Immature natural killer cell (primary cell): ENCODE data around the gene PRDM5. TPM values are rescaled to one million over a fixed set of nuclear protein-coding genes. Genes with fewer than 3 reads are reported as not detected.

Source experiments
- DNase-seq, 3 donors: peaks; one replicate each; pipeline ENCODE4 v3.0.0; 2022; ENCODE audit warnings: mixed read lengths in 1 of 3
- H3K27ac Mint-ChIP-seq, 6 donors: one replicate each; pipeline ENCODE4 v1.8.0; 2020; ENCODE audit warnings: mixed read lengths in 6 of 6, mild to moderate bottlenecking in 5 of 6, inconsistent platforms in 4 of 6, moderate library complexity in 3 of 6
- H3K27me3 Mint-ChIP-seq, 3 donors: one replicate each; pipeline ENCODE4 v1.8.0; 2020 to 2021; ENCODE audit warnings: low read depth in 3 of 3, mild to moderate bottlenecking in 3 of 3, mixed read lengths in 3 of 3, moderate library complexity in 3 of 3, inconsistent platforms in 1 of 3
- H3K36me3 Mint-ChIP-seq, 3 donors: one replicate each; pipeline ENCODE4 v1.8.0; 2020; ENCODE audit warnings: mixed read lengths in 3 of 3, inconsistent platforms in 2 of 3, mild to moderate bottlenecking in 2 of 3
- H3K4me1 Mint-ChIP-seq, 2 donors: one replicate each; pipeline ENCODE4 v1.8.0; 2020; ENCODE audit warnings: inconsistent platforms in 2 of 2, mild to moderate bottlenecking in 2 of 2, mixed read lengths in 2 of 2, moderate library complexity in 1 of 2
- H3K4me3 Mint-ChIP-seq, 5 donors: one replicate each; pipeline ENCODE4 v1.8.0; 2020; ENCODE audit warnings: mild to moderate bottlenecking in 5 of 5, mixed read lengths in 5 of 5, inconsistent platforms in 3 of 5, moderate library complexity in 3 of 5
- H3K9me3 Mint-ChIP-seq, 6 donors: one replicate each; pipeline ENCODE4 v1.8.0; 2020; ENCODE audit warnings: mild to moderate bottlenecking in 6 of 6, mixed read lengths in 6 of 6, inconsistent platforms in 4 of 6, moderate library complexity in 3 of 6
- polyA plus RNA-seq, 3 donors: library from polyadenylated mRNA; unstranded; fragments of 300-500 nt; fragmentation: Illumina TruSeq; gene quantifications; one replicate each; pipeline ENCODE4 v1.2.3, GENCODE V29; 2021

The PRDM5 gene
- polyA plus RNA-seq, 3 donors from 2014 or later, result 0.08 TPM; not detected in 2

DNA sequence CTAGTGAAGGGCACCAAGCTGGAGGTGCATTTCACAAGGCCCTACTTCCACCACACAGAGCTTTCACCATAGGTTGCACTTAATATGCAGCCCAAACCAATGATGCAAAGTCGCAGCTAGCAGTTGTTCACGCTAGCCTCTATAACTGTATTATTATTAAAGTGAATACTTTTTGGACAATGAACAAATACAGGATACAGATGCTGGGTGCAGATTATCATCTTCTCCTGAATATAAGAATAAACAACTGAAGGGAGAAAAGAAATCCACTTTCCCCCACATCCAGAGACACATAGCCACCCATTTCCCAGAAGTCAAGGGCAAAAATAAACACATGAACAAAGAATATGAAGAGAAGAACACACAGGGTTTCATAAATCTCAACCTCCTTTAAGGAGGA is 107.2 kb downstream of the PRDM5 start:
- H3K27me3 Mint-ChIP-seq, result peaks cover 0 to 7% (median 0%) of the 10 kb centered on the region in 3 donors
- DNase-seq, result no peak
- no peak overlapping the region for H3K4me3 Mint-ChIP-seq
- no peaks in the 10 kb centered on the region for H3K4me1 Mint-ChIP-seq
- H3K9me3 Mint-ChIP-seq, result peaks cover 0 to 5% (median 0%) of the 10 kb centered on the region in 6 donors
- no peak overlapping the region for H3K27ac Mint-ChIP-seq
- peaks cover 0 to 3% (median 0%) of the 10 kb centered on the region in 3 donors for H3K36me3 Mint-ChIP-seq

DNA sequence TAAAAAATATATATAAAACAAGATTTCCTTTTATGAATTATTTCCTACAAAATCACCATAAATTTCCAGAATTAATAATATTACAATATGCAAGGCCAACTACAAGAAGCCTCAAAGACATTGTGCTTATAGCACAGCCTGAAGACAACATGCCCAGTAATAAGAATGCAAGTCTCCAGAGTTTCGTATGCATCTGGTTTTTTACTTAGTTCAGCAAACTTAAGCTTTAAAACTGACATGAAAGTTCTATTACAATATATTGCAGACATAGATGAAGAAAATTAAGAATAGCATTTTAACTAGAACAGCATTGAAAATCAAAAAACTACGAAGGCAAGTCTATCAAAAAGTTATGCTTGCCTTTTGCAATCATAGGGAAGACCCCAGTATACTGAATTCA is 107.6 kb downstream of the PRDM5 start:
- Mint-ChIP-seq H3K4me1 (no peaks in the 10 kb centered on the region), H3K27me3 (peaks cover 0 to 7% (median 0%) of the 10 kb centered on the region in 3 donors), H3K4me3 (no peak overlapping the region), H3K27ac (no peak overlapping the region), H3K9me3 (peaks cover 0 to 5% (median 0%) of the 10 kb centered on the region in 6 donors), H3K36me3 (peaks cover 0 to 3% (median 0%) of the 10 kb centered on the region in 3 donors)
- no peak for DNase-seq

DNA sequence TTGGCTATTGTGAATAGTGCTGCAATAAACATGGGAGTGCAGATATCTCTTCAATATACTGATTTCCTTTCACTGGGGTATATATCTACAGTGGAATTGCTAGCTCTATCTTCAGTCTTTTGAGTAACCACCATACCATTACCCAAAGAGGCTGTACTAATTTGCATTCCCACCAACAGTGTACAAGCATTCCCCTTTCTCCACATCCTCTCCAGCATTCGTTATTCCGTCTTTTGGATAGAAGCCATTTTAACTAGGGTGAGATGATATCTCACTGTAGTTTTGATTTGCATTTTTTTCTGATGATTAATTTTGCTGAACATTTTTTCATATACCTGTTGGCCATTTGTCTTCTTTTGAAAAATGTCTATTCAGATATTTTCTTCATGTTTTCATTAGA is 110.3 kb downstream of the PRDM5 start:
- peaks cover 0 to 5% (median 2%) of the 10 kb centered on the region in 6 donors for H3K9me3 Mint-ChIP-seq
- no peak overlapping the region for H3K4me3 Mint-ChIP-seq

DNA sequence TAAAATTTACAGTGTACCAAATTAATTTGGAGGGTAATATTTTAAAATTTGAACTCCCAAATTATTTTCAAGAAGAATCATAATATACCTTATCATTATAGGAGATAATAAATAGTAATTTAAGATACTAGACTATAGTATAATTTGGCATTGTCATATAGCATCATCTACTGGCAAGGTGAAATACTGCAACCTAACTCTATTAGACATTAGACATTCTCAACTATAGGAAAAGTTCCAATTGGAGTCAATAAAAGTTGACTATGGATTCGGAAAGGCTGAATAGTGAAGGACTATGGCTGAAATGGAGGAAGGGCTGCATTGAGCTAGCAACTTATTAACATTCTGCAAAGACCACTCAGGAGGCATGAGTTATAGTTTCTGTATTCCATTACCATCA is 113.0 kb downstream of the PRDM5 start:
- H3K4me3 Mint-ChIP-seq, result no peak overlapping the region
- peaks cover 0 to 7% (median 0%) of the 10 kb centered on the region in 3 donors for H3K36me3 Mint-ChIP-seq
- no peak for DNase-seq
- no peak overlapping the region for H3K27ac Mint-ChIP-seq
- no peaks in the 10 kb centered on the region for H3K4me1 Mint-ChIP-seq
- peaks cover 0 to 6% (median 2%) of the 10 kb centered on the region in 3 donors for H3K27me3 Mint-ChIP-seq
- peaks cover 0 to 11% (median 6%) of the 10 kb centered on the region in 6 donors for H3K9me3 Mint-ChIP-seq

More for the DNA sequence above, 110.3 kb downstream of the PRDM5 start:
- no peak for DNase-seq
- H3K36me3 Mint-ChIP-seq, result peaks cover 0 to 7% (median 0%) of the 10 kb centered on the region in 3 donors
- H3K27me3 Mint-ChIP-seq, result peaks cover 0 to 6% (median 0%) of the 10 kb centered on the region in 3 donors
- H3K27ac Mint-ChIP-seq, result no peak overlapping the region
- no peaks in the 10 kb centered on the region for H3K4me1 Mint-ChIP-seq

DNA sequence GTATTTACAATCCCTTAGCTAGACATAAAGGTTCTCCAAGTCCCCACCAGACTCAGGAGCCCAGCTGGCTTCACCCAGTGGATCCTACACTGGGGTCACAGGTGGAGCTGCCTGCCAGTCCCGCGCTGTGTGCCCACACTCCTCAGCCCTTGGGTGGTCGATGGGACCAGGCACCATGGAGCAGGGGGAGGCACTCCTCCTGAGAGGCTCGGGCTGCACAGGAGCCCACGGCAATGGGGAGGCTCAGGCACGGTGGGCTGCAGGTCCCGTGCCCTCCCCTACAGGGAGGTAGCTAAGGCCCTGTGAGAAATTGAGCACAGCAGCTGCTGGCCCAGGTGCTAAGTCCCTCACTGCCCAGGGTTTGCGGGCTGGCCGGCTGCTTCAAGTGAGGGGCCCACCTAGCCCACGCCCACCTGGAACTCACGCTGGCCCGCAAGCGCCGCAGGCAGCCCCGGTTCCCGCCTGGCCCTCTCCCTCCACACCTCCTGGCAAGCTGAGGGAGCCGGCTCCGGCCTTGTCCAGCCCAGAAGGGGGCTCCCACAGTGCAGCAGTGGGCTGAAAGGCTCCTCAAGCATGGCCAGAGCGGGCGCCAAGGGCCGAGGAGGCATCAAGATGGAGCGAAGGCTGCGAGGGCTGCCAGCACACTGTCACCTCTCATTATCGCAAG is 113.9 kb downstream of the PRDM5 start:
- Mint-ChIP-seq H3K27me3 (peaks cover 0 to 2% (median 0%) of the 10 kb centered on the region in 3 donors), H3K4me3 (no peak overlapping the region), H3K9me3 (peaks cover 0 to 11% (median 6%) of the 10 kb centered on the region in 6 donors), H3K36me3 (peaks cover 0 to 4% (median 0%) of the 10 kb centered on the region in 3 donors), H3K4me1 (no peaks in the 10 kb centered on the region), H3K27ac (no peak overlapping the region)
- no peak for DNase-seq

DNA sequence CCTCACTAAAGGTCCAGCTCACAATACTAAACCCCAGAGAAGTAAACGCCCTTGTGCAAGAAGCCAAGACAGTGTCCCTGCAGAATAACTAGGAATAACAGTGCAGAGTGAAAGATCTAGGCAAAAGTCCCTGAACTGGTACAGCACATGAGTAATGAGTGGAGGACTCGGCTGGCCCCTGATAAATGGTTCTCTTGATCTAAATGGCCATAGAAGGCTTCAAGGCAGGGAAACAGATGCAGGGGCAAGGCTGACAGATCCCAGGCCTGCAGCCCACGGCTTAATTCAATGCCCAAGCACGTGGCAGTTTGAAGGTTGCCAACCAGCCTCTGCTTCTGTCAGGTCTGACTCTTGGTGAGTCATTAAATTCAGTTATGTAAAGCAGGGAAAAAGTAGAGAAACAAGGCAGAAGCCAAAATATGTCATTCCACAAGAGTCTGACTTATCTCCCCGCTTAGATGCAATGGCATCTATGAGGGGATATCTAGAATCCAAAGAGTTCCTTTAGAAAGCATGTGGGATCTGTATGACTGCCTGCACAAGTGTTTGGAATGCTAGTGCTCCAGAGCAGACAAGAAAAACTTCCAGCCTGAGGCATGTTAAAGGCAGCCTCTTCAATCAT is 121.3 kb downstream of the PRDM5 start:
- DNase-seq, result no peak

DNA sequence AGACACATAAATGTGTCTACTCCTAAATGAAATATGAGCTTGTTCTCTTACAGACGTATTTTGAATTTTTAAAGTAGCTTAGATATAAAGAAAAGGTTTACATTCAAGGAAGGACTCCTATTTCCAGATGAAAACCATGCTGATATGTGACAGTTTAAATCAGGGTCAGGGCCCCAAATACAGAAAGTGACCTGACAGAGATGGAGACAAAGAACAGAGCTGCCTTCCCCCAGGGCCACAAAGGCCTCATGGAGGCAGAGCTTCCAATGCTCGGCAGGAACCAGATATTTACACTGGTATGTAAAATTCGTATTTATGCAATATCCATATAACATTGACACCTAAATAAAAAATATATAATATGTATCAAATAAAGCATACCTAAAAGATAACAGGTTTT is 124.0 kb downstream of the PRDM5 start:
- no peak for DNase-seq
- Mint-ChIP-seq H3K27ac (no peak overlapping the region), H3K27me3 (peaks cover 0 to 2% (median 2%) of the 10 kb centered on the region in 3 donors), H3K9me3 (peaks cover 0 to 4% (median 0%) of the 10 kb centered on the region in 6 donors), H3K4me1 (no peaks in the 10 kb centered on the region), H3K4me3 (no peak overlapping the region), H3K36me3 (no peaks in the 10 kb centered on the region)

More for the DNA sequence above, 121.3 kb downstream of the PRDM5 start:
- Mint-ChIP-seq H3K36me3 (no peaks in the 10 kb centered on the region), H3K27ac (no peak overlapping the region), H3K9me3 (peaks cover 0 to 9% (median 1%) of the 10 kb centered on the region in 6 donors), H3K27me3 (peaks cover 0 to 4% (median 0%) of the 10 kb centered on the region in 3 donors), H3K4me3 (no peak overlapping the region), H3K4me1 (no peaks in the 10 kb centered on the region)

DNA sequence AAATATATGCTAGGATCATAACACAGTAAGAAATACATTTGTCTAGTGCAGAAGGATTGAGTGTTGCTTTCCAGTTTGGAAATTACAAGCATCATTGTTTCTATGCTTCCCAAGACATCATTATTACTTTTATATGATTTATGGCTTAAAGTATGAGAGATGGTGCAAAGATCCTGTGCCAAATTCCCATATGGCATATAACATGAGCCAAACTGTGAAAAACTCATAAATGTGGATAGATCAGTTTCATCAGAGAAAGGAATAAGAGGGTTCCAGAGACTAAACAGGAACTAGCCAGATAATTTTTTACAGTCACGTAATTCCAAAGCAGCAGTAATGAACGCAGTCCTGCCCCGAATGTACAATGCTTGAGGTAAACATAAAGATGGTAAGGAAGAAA is 126.3 kb downstream of the PRDM5 start:
- H3K27ac Mint-ChIP-seq, result no peak overlapping the region
- peaks cover 0 to 5% (median 2%) of the 10 kb centered on the region in 3 donors for H3K27me3 Mint-ChIP-seq
- no peak overlapping the region for H3K4me3 Mint-ChIP-seq
- no peaks in the 10 kb centered on the region for H3K4me1 Mint-ChIP-seq
- no peak for DNase-seq
- H3K36me3 Mint-ChIP-seq, result no peaks in the 10 kb centered on the region
- peaks cover 0 to 4% (median 0%) of the 10 kb centered on the region in 6 donors for H3K9me3 Mint-ChIP-seq

DNA sequence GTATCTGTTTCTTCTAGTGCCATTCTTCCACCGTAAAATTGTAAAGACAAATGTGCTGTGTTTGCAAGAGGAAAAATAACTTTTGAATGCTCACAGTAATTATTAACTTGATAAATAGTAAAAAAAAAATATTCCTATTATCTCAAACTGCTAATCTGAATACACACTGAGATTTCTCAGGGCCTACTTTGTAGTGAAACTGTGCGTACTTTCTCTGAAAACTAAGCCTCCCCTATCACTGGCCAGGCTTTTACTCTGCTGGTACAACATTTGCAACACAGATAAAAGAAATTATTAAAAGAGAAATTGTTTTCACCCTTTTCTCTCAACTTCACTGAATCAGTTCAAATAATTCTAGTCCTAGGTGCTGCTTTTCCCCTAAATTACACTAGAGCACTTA is 137.3 kb downstream of the PRDM5 start:
- H3K36me3 Mint-ChIP-seq, result no peaks in the 10 kb centered on the region
- no peak overlapping the region for H3K27ac Mint-ChIP-seq
- no peak for DNase-seq
- H3K27me3 Mint-ChIP-seq, result no peaks in the 10 kb centered on the region
- H3K4me1 Mint-ChIP-seq, result no peaks in the 10 kb centered on the region
- H3K4me3 Mint-ChIP-seq, result no peak overlapping the region
- peaks cover 0 to 3% (median 0%) of the 10 kb centered on the region in 6 donors for H3K9me3 Mint-ChIP-seq

DNA sequence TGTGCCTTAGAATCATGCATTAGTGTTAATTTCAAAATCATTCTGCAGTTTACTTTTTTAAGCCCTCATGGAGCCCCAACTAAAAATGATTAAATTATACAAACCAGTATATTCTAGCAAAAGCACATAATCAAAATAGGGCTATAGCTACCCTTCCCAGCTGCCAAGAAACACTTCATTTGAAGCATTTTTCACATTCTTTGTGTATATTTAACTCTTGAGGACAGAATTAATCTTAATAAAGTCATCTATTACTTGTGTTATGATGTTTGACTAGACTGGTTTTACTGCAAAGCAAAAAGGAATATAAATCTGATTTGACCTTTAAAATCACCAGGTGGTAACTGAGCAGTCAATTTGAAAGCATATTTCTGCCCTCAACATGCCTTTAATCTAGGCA is 145.1 kb downstream of the PRDM5 start:
- no peaks in the 10 kb centered on the region for H3K4me1 Mint-ChIP-seq
- H3K9me3 Mint-ChIP-seq, result no peaks in the 10 kb centered on the region
- no peak overlapping the region for H3K27ac Mint-ChIP-seq
- H3K36me3 Mint-ChIP-seq, result no peaks in the 10 kb centered on the region
- DNase-seq, result no peak
- no peaks in the 10 kb centered on the region for H3K27me3 Mint-ChIP-seq
- H3K4me3 Mint-ChIP-seq, result no peak overlapping the region

DNA sequence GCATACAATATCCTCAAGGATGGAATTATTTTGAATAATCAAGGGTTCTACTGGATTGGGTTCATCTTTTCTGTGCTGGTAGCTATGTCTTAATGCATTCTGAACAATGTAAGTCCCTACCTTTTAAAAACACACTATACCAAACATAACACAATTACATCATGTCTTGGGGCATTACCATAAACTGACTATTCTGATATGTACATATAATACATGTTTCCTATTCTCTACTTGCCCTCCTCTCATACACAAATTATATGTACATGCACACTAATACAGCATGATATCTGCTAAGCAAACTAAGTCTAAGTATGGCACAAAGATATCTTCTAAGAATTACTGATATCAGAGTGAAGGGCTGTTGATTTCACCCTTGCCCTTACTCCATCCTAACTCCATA is 147.1 kb downstream of the PRDM5 start:
- Mint-ChIP-seq H3K4me1 (no peaks in the 10 kb centered on the region), H3K27me3 (no peaks in the 10 kb centered on the region), H3K36me3 (no peaks in the 10 kb centered on the region), H3K9me3 (peaks cover 0 to 7% (median 0%) of the 10 kb centered on the region in 6 donors), H3K27ac (no peak overlapping the region), H3K4me3 (no peak overlapping the region)
- DNase-seq, result no peak

DNA sequence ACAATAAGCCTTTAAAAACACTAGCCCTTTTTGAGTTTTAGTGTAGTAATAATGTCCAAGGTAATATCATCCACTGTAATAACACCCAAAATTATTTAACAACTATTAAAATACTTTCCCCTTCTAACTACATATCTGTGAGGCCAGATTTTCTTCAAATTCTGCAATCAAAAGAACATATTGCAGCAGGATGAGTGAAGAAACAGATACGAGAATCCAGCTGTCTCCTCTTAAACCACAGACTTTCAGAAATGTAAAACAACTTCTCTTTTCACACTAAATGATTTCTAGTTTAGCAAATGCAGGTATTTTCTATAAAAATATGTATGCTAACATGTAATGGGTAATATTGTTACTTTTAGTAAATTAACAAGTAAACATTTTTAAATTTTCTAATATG is 148.9 kb downstream of the PRDM5 start:
- H3K36me3 Mint-ChIP-seq, result peaks cover 0 to 3% (median 0%) of the 10 kb centered on the region in 3 donors
- no peaks in the 10 kb centered on the region for H3K4me1 Mint-ChIP-seq
- H3K27ac Mint-ChIP-seq, result no peak overlapping the region
- H3K9me3 Mint-ChIP-seq, result peaks cover 0 to 13% (median 0%) of the 10 kb centered on the region in 6 donors
- no peak overlapping the region for H3K4me3 Mint-ChIP-seq
- peaks cover 0 to 1% (median 0%) of the 10 kb centered on the region in 3 donors for H3K27me3 Mint-ChIP-seq
- no peak for DNase-seq

DNA sequence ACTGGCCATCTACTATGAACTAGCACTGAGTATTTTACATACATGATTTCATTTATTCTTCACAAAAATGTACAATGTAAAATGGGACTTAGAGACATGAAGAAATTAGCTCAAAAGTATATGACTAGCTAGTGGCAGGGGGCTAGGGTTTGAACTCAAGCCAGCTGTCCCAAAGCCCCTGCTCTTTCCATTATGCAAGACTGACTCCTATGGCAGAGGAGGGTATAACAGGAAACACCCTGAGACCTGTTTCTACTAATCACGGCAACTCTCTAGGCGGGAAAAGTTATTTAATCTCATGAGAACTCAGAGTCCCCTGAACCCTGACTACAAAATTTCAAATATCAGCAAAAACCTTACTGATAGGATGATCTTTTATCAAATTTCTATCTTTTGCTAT is 150.6 kb downstream of the PRDM5 start:
- peaks cover 0 to 1% (median 0%) of the 10 kb centered on the region in 3 donors for H3K27me3 Mint-ChIP-seq
- peaks cover 0 to 2% of the 10 kb centered on the region in 2 donors for H3K4me1 Mint-ChIP-seq
- peaks cover 0 to 13% (median 1%) of the 10 kb centered on the region in 6 donors for H3K9me3 Mint-ChIP-seq
- DNase-seq, result no peak
- no peak overlapping the region for H3K4me3 Mint-ChIP-seq
- H3K27ac Mint-ChIP-seq, result no peak overlapping the region
- H3K36me3 Mint-ChIP-seq, result peaks cover 0 to 3% (median 0%) of the 10 kb centered on the region in 3 donors

DNA sequence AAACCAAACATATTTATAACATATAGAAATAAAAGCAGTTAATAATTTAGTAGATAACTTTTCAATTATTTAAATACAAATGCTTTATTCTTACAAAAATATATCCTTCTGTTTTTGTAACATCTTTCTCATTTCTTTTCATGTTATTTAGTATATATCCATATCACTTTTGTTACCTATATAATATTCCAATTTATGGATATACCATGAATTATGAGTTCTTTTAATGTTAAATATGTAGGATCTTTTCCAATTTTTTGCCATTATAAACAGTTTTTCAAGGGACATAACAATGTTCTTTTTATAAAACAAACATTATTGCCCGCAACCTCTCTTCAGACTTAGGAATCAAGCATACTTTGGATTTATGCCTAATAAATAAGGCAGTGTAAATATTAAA is 151.6 kb downstream of the PRDM5 start:
- Mint-ChIP-seq H3K4me3 (no peak overlapping the region), H3K27me3 (peaks cover 0 to 1% (median 0%) of the 10 kb centered on the region in 3 donors), H3K4me1 (peaks cover 0 to 2% of the 10 kb centered on the region in 2 donors), H3K9me3 (peaks cover 0 to 13% (median 2%) of the 10 kb centered on the region in 6 donors), H3K36me3 (peaks cover 0 to 3% (median 0%) of the 10 kb centered on the region in 3 donors), H3K27ac (no peak overlapping the region)
- no peak for DNase-seq
